HepG2 (cell line): Measurements from ENCODE around the gene SAMM50. TPM values are rescaled to one million over a fixed set of nuclear protein-coding genes. Genes with fewer than 3 reads are reported as not detected.

Experiments
- CEBPB ChIP-seq: IDR thresholded peaks from 2 replicates; pipeline ENCODE4 v1.6.1; 2011; ENCODE audit warnings: low read depth, low read length, improper control_type of control experiment, borderline replicate concordance
- CENPT ChIP-seq: sonication (generic); formaldehyde crosslinking; IDR thresholded peaks from 2 replicates; pipeline ENCODE4 v1.8.0; 2022; ENCODE audit warnings: low read depth, mild to moderate bottlenecking, moderate library complexity, missing genetic modification reagents
- DPF2 ChIP-seq: sonication (generic); formaldehyde crosslinking; IDR thresholded peaks from 2 replicates; pipeline ENCODE4 v1.4.0; 2020; ENCODE audit warnings: mild to moderate bottlenecking, low read depth, missing genetic modification reagents, borderline replicate concordance
- EEA1 ChIP-seq: sonication (generic); formaldehyde crosslinking; IDR thresholded peaks from 2 replicates; pipeline ENCODE4 v1.5.1; 2020; ENCODE audit warnings: mild to moderate bottlenecking, missing genetic modification reagents, borderline replicate concordance
- FOXP4 ChIP-seq: sonication (generic); formaldehyde crosslinking; IDR thresholded peaks from 2 replicates; pipeline ENCODE4 v1.4.0; 2020; ENCODE audit warnings: missing genetic modification reagents
- GZF1 ChIP-seq: sonication (generic); formaldehyde crosslinking; IDR thresholded peaks from 2 replicates; pipeline ENCODE4 v1.5.1; 2020; ENCODE audit warnings: mild to moderate bottlenecking, missing genetic modification reagents
- MEIS1 ChIP-seq: sonication (generic); formaldehyde crosslinking; IDR thresholded peaks from 2 replicates; pipeline ENCODE4 v1.9.0; 2021; ENCODE audit warnings: mild to moderate bottlenecking, missing genetic modification reagents, moderate library complexity, borderline replicate concordance
- NR1H2 ChIP-seq: sonication (generic); formaldehyde crosslinking; IDR thresholded peaks from 2 replicates; pipeline ENCODE4 v1.8.1; 2022; ENCODE audit warnings: low read depth, missing genetic modification reagents, borderline replicate concordance
- SAP130 ChIP-seq: IDR thresholded peaks from 2 replicates; pipeline ENCODE4 v1.6.1; 2016; ENCODE audit warnings: low read depth
- UBTF ChIP-seq: sonication (generic); formaldehyde crosslinking; IDR thresholded peaks from 2 replicates; pipeline ENCODE4 v1.4.0; 2020; ENCODE audit warnings: mild to moderate bottlenecking, missing genetic modification reagents
- WIZ ChIP-seq: sonication (generic); formaldehyde crosslinking; IDR thresholded peaks from 2 replicates; pipeline ENCODE4 v1.5.1; 2020; ENCODE audit warnings: mild to moderate bottlenecking, missing genetic modification reagents
- ZBTB7A ChIP-seq: sonication (generic); formaldehyde crosslinking; IDR thresholded peaks from 2 replicates; pipeline ENCODE4 v1.8.0; 2022; ENCODE audit warnings: mild to moderate bottlenecking, missing genetic modification reagents
- ZNF7 ChIP-seq: IDR thresholded peaks from 2 replicates; pipeline ENCODE4 v1.6.1; 2016; ENCODE audit warnings: missing biosample characterization, missing genetic modification reagents
- ZNF770 ChIP-seq: sonication (generic); formaldehyde crosslinking; IDR thresholded peaks from 2 replicates; pipeline ENCODE4 v1.5.0; 2020; ENCODE audit warnings: mild to moderate bottlenecking, missing genetic modification reagents
- ZNF878 ChIP-seq: sonication (generic); formaldehyde crosslinking; IDR thresholded peaks from 2 replicates; pipeline ENCODE4 v1.8.1; 2023; ENCODE audit warnings: mild to moderate bottlenecking, missing genetic modification reagents, moderate library complexity
- polyA plus RNA-seq, 8 experiments: library from polyadenylated mRNA; depleted of rRNA in 3 of 8; stranded (reverse) in 7 of 8; unstranded in 1 of 8; fragments of >200 nt; fragmentation: Illumina TruSeq in 4 of 8; extraction: Trizol in 4 of 8; gene quantifications; 2 replicates each; pipeline versions ENCODE4 v1.2.1 to v1.2.3, GENCODE V29; 2011 to 2016; ENCODE audit warnings: low read depth in 4 of 8, missing spikeins in 1 of 8, mixed read lengths in 1 of 8; ENCODE audit not compliant: insufficient read depth in 1 of 8
- total RNA-seq, 5 experiments: library from RNA; depleted of rRNA; stranded (reverse); fragments of >200 nt; fragmentation: Illumina TruSeq; extraction: Trizol; gene quantifications; 2 replicates each; pipeline ENCODE4 v1.2.3, GENCODE V29; 2016; ENCODE audit warnings: low read depth in 1 of 5
- TF ChIP-seq, protein P1 (sequence below): IDR thresholded peaks from 2 replicates; pipeline ENCODE4 v1.6.1; 2016; ENCODE audit warnings: missing compliant biosample characterization, missing genetic modification reagents, borderline replicate concordance
- TF ChIP-seq, protein P2 (sequence below): sonication (generic); formaldehyde crosslinking; IDR thresholded peaks from 2 replicates; pipeline ENCODE4 v1.8.0; 2022; ENCODE audit warnings: low read depth, missing genetic modification reagents

SAMM50 gene
- total and polyA plus RNA-seq, 2 of the 13 experiments (the other 11 are each of a cell fraction or from before 2014, with no cell fraction given): 34.7 to 63.4 TPM

DNA sequence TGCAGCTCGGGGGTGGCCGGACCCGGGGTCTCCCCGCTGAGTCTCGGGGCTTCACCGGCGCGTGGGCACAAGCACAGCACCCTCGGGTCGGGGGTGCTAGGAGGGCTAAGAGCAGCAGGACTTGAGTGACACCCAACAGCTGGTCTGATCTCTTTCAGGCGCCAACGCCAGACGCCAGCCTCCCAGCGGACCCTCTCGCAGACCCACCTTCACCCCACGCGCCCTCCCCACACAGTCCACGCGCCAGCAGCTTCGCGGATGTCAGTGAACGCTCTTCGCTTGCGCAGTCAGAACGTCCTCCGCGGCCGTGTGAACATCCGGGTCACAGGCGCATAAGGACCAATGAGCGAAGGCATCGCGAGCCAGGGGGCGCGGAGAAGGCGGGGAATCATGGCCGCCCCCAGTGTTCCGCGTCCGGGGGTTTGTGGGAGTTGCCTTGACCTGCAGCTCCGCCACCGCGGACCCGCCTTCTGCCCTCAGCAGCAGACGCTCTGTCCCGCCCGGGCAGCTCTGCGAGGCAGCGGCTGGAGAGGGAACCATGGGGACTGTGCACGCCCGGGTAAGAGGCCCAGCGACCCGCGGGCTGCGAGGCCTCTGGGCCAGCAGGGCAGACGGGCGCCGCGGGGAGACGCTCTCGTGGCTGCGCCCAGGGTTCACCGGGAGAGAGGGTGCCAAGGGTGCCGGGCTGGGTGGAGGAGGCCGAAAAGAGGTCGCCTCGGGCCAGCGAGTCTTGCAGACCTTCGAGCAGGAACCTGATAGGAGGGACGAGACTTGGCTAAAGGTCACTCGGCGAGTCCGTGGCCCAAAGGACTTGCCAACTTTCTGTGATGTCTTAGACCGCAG lies at the start of gene SAMM50 (continued):
- TF ChIP-seq FOXP4 (no peak; the same call in 1 of the 2 replicates), EEA1 (CRISPR knock-in tag) (peak; percentile 37), WIZ (CRISPR knock-in tag) (no peak), SAP130 (CRISPR knock-in tag) (peak; percentile 83), NR1H2 (peak; percentile 34; the same call in 1 of the 2 replicates), ZNF878 (CRISPR knock-in tag) (no peak), MEIS1 (CRISPR knock-in tag) (0 out of 2 replicates have a peak, but pooled peaks have one; percentile 65), CEBPB (0 out of 2 replicates have a peak, but pooled peaks have one; percentile 23), DPF2 (CRISPR knock-in tag) (no peak), ZBTB7A (CRISPR knock-in tag) (peak; percentile 56; the same call in 1 of the 2 replicates), GZF1 (no peak), ZNF7 (CRISPR knock-in tag) (peak; percentile 69), ZNF770 (CRISPR knock-in tag) (0 out of 2 replicates have a peak, but pooled peaks have one; percentile 14), CENPT (CRISPR knock-in tag) (no peak), UBTF (peak; percentile 96)
- TF ChIP-seq, protein P1, sequence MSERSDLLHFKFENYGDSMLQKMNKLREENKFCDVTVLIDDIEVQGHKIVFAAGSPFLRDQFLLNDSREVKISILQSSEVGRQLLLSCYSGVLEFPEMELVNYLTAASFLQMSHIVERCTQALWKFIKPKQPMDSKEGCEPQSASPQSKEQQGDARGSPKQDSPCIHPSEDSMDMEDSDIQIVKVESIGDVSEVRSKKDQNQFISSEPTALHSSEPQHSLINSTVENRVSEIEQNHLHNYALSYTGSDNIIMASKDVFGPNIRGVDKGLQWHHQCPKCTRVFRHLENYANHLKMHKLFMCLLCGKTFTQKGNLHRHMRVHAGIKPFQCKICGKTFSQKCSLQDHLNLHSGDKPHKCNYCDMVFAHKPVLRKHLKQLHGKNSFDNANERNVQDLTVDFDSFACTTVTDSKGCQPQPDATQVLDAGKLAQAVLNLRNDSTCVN (CRISPR knock-in tag): peak; percentile 14; the same call in 1 of the 2 replicates
- TF ChIP-seq, protein P2, sequence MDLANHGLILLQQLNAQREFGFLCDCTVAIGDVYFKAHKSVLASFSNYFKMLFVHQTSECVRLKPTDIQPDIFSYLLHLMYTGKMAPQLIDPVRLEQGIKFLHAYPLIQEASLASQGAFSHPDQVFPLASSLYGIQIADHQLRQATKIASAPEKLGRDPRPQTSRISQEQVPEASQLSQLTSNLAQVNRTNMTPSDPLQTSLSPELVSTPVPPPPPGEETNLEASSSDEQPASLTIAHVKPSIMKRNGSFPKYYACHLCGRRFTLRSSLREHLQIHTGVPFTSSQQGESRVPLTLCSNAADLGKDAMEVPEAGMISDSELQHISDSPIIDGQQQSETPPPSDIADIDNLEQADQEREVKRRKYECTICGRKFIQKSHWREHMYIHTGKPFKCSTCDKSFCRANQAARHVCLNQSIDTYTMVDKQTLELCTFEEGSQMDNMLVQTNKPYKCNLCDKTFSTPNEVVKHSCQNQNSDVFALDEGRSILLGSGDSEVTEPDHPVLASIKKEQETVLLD (CRISPR knock-in tag): peak; percentile 93
